Adrenal gland (tissue), 5 donors: ENCODE results near the gene PLPPR5.

Experiments
- POLR2A ChIP-seq, 2 donors: fragments of 450-650 bp; IDR thresholded peaks; one replicate each; pipeline ENCODE4 v1.6.1; 2017; ENCODE audit warnings: antibody characterized with exemption in 2 of 2, mild to moderate bottlenecking in 2 of 2, moderate library complexity in 1 of 2
- TF ChIP-seq, protein P1 (sequence below), 6 experiments: fragments of 450-650 bp in 4 of 6; fragments of 200-600 bp in 2 of 6; sonication (generic) in 1 of 6; IDR thresholded peaks; 1 replicate in 5 of 6; 2 replicates in 1 of 6; pipeline versions ENCODE4 v1.5.1 to v1.8.0; 2016 to 2021; ENCODE audit warnings: antibody characterized with exemption in 6 of 6, mild to moderate bottlenecking in 2 of 6, moderate library complexity in 1 of 6
- donor health status: DM: no; HTN: no; CAD: no.

- TF ChIP-seq, protein P1, sequence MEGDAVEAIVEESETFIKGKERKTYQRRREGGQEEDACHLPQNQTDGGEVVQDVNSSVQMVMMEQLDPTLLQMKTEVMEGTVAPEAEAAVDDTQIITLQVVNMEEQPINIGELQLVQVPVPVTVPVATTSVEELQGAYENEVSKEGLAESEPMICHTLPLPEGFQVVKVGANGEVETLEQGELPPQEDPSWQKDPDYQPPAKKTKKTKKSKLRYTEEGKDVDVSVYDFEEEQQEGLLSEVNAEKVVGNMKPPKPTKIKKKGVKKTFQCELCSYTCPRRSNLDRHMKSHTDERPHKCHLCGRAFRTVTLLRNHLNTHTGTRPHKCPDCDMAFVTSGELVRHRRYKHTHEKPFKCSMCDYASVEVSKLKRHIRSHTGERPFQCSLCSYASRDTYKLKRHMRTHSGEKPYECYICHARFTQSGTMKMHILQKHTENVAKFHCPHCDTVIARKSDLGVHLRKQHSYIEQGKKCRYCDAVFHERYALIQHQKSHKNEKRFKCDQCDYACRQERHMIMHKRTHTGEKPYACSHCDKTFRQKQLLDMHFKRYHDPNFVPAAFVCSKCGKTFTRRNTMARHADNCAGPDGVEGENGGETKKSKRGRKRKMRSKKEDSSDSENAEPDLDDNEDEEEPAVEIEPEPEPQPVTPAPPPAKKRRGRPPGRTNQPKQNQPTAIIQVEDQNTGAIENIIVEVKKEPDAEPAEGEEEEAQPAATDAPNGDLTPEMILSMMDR (IDR thresholded peaks at IDR 0.05): no peak
- no peak for TF ChIP-seq POLR2A (IDR thresholded peaks at IDR 0.05)
Observed at GRCh38 chr1:99004861-99005442, at the start of gene PLPPR5.
